ENCODE data around the gene CNGA3.
"Not testable (repeated sequence)": the region's sequence is repeated elsewhere in the genome, so short reads cannot be mapped to it uniquely, and the experiment has no call there.

CNGA3 gene

GRCh38 chr2:98412751-98413458, 66.6 kb downstream of the CNGA3 start:
- no peak overlapping the region for H3K27ac ChIP-seq (ENCODE audit: low read depth, low read length)

GRCh38 chr2:98414246-98414645, 68.0 kb downstream of the CNGA3 start:
- H3K4me2 ChIP-seq (ENCODE audit: low read length); H3K4me1 ChIP-seq (ENCODE audit: control insufficient read depth, low read depth, low read length); H2AK5ac ChIP-seq (ENCODE audit: low read length); H3K18ac ChIP-seq (ENCODE audit: low read length); H2BK5ac ChIP-seq (ENCODE audit: low read length); H4K5ac ChIP-seq (ENCODE audit: low read length); H3K4ac ChIP-seq (ENCODE audit: low read depth, low read length); H3K36me3 ChIP-seq (ENCODE audit: control insufficient read depth, insufficient read depth, low read length); H3K79me2 ChIP-seq (ENCODE audit: control insufficient read depth, insufficient read depth, low read length); H3K23ac ChIP-seq (ENCODE audit: low read length); H3K9ac ChIP-seq (ENCODE audit: low read length); H3K4me3 ChIP-seq (ENCODE audit: low read length); H3K79me1 ChIP-seq (ENCODE audit: low read length); H3K56ac ChIP-seq (ENCODE audit: low read length); H3K27ac ChIP-seq (ENCODE audit: low read depth, low read length); H3K27me3 ChIP-seq (ENCODE audit: insufficient read depth, low read length, poor library complexity); H4K8ac ChIP-seq (ENCODE audit: low read depth, low read length); H2BK15ac ChIP-seq (replicated peaks; ENCODE audit: low read depth); H2BK120ac ChIP-seq (ENCODE audit: low read depth, low read length): not testable (repeated sequence)
- WGBS (ENCODE audit: extremely low coverage, insufficient coverage, low lambda C conversion rate): no CpG with 5 or more reads among the region's 7 CpGs
- DNase-seq: peak; percentile 67

More at GRCh38 chr2:98412751-98413458, 66.6 kb downstream of the CNGA3 start:
- H3K4me2 ChIP-seq (ENCODE audit: low read length): no peak overlapping the region
- H2BK15ac ChIP-seq (replicated peaks; ENCODE audit: low read depth): no peak overlapping the region
- no peak overlapping the region for H3K56ac ChIP-seq (ENCODE audit: low read length)
- no peak overlapping the region for H2BK120ac ChIP-seq (ENCODE audit: low read depth, low read length)
- H3K23ac ChIP-seq (ENCODE audit: low read length): no peak overlapping the region
- H4K5ac ChIP-seq (ENCODE audit: low read length): no peak overlapping the region
- H3K4me1 ChIP-seq (ENCODE audit: control insufficient read depth, low read depth, low read length): no peaks in the 10 kb centered on the region
- no peaks in the 10 kb centered on the region for H3K36me3 ChIP-seq (ENCODE audit: control insufficient read depth, insufficient read depth, low read length)
- WGBS (ENCODE audit: extremely low coverage, insufficient coverage, low lambda C conversion rate): no CpG with 5 or more reads among the region's 5 CpGs
- no peak overlapping the region for H3K4me3 ChIP-seq (ENCODE audit: low read length)
- H3K79me1 ChIP-seq (ENCODE audit: low read length): no peaks in the 10 kb centered on the region
- no peaks in the 10 kb centered on the region for H3K27me3 ChIP-seq (ENCODE audit: insufficient read depth, low read length, poor library complexity)
- H3K4ac ChIP-seq (ENCODE audit: low read depth, low read length): no peak overlapping the region
- H3K18ac ChIP-seq (ENCODE audit: low read length): no peak overlapping the region
- no peak overlapping the region for H2AK5ac ChIP-seq (ENCODE audit: low read length)
- H3K79me2 ChIP-seq (ENCODE audit: control insufficient read depth, insufficient read depth, low read length): no peaks in the 10 kb centered on the region
- H4K8ac ChIP-seq (ENCODE audit: low read depth, low read length): peak overlapping the region; percentile 30
- DNase-seq: peak; percentile 84
- H2BK5ac ChIP-seq (ENCODE audit: low read length): no peak overlapping the region
- H3K9ac ChIP-seq (ENCODE audit: low read length): no peak overlapping the region

DNA sequence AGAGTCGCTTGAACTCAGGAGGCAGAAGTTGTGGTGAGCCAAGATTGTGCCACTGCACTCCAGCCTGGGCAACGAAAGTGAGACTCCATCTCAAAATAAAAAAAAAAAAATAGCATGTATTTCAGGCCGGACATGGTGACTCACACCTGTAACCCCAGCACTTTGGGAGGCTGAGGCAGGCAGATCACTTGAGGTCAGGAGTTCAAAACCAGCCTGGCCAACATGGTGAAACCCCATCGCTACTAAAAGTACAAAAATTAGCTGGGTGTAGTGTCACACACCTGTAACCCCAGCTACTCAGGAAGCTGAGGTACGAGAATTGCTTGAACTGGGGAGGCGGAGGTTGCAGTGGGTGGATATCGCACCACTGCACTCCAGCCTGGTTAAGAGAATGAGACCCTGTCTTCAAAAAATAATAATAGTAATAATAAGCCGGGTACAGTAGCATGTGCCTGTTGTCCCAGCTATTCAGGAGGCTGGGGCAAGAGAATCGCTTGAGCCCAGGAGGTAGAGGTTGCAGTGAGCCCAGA, 69.5 kb downstream of the CNGA3 start:
- H3K79me2 ChIP-seq (ENCODE audit: control insufficient read depth, insufficient read depth, low read length); H3K4me2 ChIP-seq (ENCODE audit: low read length); H4K8ac ChIP-seq (ENCODE audit: low read depth, low read length); H2AK5ac ChIP-seq (ENCODE audit: low read length); DNase-seq; H3K56ac ChIP-seq (ENCODE audit: low read length); H3K27me3 ChIP-seq (ENCODE audit: insufficient read depth, low read length, poor library complexity); H3K9ac ChIP-seq (ENCODE audit: low read length); H2BK120ac ChIP-seq (ENCODE audit: low read depth, low read length); H2BK5ac ChIP-seq (ENCODE audit: low read length); H3K4me3 ChIP-seq (ENCODE audit: low read length); H3K18ac ChIP-seq (ENCODE audit: low read length); H3K36me3 ChIP-seq (ENCODE audit: control insufficient read depth, insufficient read depth, low read length); H3K4me1 ChIP-seq (ENCODE audit: control insufficient read depth, low read depth, low read length); H4K5ac ChIP-seq (ENCODE audit: low read length); H3K4ac ChIP-seq (ENCODE audit: low read depth, low read length); H3K79me1 ChIP-seq (ENCODE audit: low read length); H3K27ac ChIP-seq (ENCODE audit: low read depth, low read length); H2BK15ac ChIP-seq (replicated peaks; ENCODE audit: low read depth); H3K23ac ChIP-seq (ENCODE audit: low read length): not testable (repeated sequence)
- WGBS (ENCODE audit: extremely low coverage, insufficient coverage, low lambda C conversion rate): no CpG with 5 or more reads among the region's 9 CpGs

DNA sequence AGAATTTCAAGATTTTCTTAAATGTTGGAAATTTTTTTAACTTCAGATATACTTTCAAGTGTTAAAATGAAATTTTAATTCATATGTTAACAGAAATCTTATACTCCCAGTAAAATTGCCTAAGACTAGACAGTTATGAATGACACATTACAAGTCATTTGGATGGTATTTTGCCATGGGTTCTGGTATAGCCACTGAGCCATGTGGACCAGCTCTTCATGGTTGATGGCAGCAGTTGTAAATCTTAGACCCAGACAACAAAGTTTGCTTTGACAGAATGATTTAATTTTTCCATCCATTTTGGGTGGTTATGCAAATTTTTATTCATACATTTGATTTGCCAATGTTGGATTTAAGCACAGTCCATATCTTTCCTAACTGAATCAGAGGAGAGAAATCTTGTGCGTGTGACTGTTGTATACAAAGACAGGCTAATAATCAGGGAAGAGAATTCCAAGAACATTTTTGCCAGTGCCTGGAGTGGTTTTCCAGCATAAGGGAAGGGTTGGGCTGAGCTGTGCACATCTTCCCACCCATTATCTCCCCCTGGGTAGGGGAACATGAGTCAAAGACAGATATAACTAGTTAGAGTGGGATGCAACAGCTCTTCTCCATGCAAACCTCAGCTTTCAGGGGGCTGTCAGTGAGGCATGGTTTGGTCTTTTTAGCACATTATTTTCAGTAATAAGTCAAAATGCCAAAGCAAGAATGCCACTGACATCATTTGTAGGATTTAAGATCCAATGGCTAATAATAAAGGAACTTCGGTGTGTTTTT, 70.3 kb downstream of the CNGA3 start:
- WGBS (ENCODE audit: extremely low coverage, insufficient coverage, low lambda C conversion rate): no CpG with 5 or more reads among the region's 2 CpGs

DNA sequence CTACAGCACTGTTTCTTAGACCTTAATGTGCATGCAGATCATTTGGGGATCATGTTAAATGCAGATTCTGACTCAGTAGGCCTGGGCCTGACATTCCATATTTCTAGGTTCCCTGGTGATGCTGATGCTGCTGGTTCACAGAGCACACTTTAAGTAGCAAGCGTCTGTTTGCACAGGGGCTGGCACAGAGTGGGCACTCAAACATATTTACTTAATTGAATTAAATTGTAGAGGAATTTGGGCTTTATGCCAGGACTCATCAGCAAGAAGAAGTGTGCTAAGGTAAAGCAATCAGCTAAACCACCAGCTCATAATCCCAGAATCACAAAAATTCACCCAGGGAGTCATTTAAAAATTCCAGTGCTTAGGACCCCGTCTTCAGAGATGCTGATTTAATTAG, 73.3 kb downstream of the CNGA3 start:
- H3K4me2 ChIP-seq (ENCODE audit: low read length): no peak overlapping the region
- no peak for DNase-seq
- no peak overlapping the region for H3K56ac ChIP-seq (ENCODE audit: low read length)
- no peak overlapping the region for H3K27ac ChIP-seq (ENCODE audit: low read depth, low read length)
- H4K5ac ChIP-seq (ENCODE audit: low read length): no peak overlapping the region
- no peak overlapping the region for H3K9ac ChIP-seq (ENCODE audit: low read length)
- H2BK5ac ChIP-seq (ENCODE audit: low read length): no peak overlapping the region
- no peaks in the 10 kb centered on the region for H3K4me1 ChIP-seq (ENCODE audit: control insufficient read depth, low read depth, low read length)
- H2BK15ac ChIP-seq (replicated peaks; ENCODE audit: low read depth): no peak overlapping the region
- no CpG with 5 or more reads among the region's 2 CpGs for WGBS (ENCODE audit: extremely low coverage, insufficient coverage, low lambda C conversion rate)
- no peak overlapping the region for H3K4me3 ChIP-seq (ENCODE audit: low read length)
- no peak overlapping the region for H3K4ac ChIP-seq (ENCODE audit: low read depth, low read length)
- H2BK120ac ChIP-seq (ENCODE audit: low read depth, low read length): no peak overlapping the region
- no peak overlapping the region for H3K18ac ChIP-seq (ENCODE audit: low read length)
- H3K23ac ChIP-seq (ENCODE audit: low read length): no peak overlapping the region
- H3K79me1 ChIP-seq (ENCODE audit: low read length): no peaks in the 10 kb centered on the region
- H3K79me2 ChIP-seq (ENCODE audit: control insufficient read depth, insufficient read depth, low read length): no peaks in the 10 kb centered on the region
- H3K27me3 ChIP-seq (ENCODE audit: insufficient read depth, low read length, poor library complexity): no peaks in the 10 kb centered on the region
- H4K8ac ChIP-seq (ENCODE audit: low read depth, low read length): no peak overlapping the region
- H2AK5ac ChIP-seq (ENCODE audit: low read length): no peak overlapping the region
- no peaks in the 10 kb centered on the region for H3K36me3 ChIP-seq (ENCODE audit: control insufficient read depth, insufficient read depth, low read length)

More for the DNA sequence above, 70.3 kb downstream of the CNGA3 start:
- H3K9ac ChIP-seq (ENCODE audit: low read length): no peak overlapping the region
- no peak overlapping the region for H3K4me2 ChIP-seq (ENCODE audit: low read length)
- H3K18ac ChIP-seq (ENCODE audit: low read length): no peak overlapping the region
- H4K5ac ChIP-seq (ENCODE audit: low read length): no peak overlapping the region
- H4K8ac ChIP-seq (ENCODE audit: low read depth, low read length): no peak overlapping the region
- H3K79me1 ChIP-seq (ENCODE audit: low read length): no peaks in the 10 kb centered on the region
- no peak for DNase-seq
- H2AK5ac ChIP-seq (ENCODE audit: low read length): no peak overlapping the region
- H3K56ac ChIP-seq (ENCODE audit: low read length): no peak overlapping the region
- H2BK15ac ChIP-seq (replicated peaks; ENCODE audit: low read depth): no peak overlapping the region
- H3K27ac ChIP-seq (ENCODE audit: low read depth, low read length): no peak overlapping the region
- H3K27me3 ChIP-seq (ENCODE audit: insufficient read depth, low read length, poor library complexity): no peaks in the 10 kb centered on the region
- H2BK5ac ChIP-seq (ENCODE audit: low read length): no peak overlapping the region
- H3K23ac ChIP-seq (ENCODE audit: low read length): no peak overlapping the region
- no peaks in the 10 kb centered on the region for H3K36me3 ChIP-seq (ENCODE audit: control insufficient read depth, insufficient read depth, low read length)
- H2BK120ac ChIP-seq (ENCODE audit: low read depth, low read length): no peak overlapping the region
- no peak overlapping the region for H3K4ac ChIP-seq (ENCODE audit: low read depth, low read length)
- no peaks in the 10 kb centered on the region for H3K79me2 ChIP-seq (ENCODE audit: control insufficient read depth, insufficient read depth, low read length)
- no peaks in the 10 kb centered on the region for H3K4me1 ChIP-seq (ENCODE audit: control insufficient read depth, low read depth, low read length)
- no peak overlapping the region for H3K4me3 ChIP-seq (ENCODE audit: low read length)

Measured in mesendoderm (in vitro differentiated cells).